Fibroblast of villous mesenchyme (primary cell): ENCODE data around the gene NDUFS6. TPM values are rescaled to one million over a fixed set of nuclear protein-coding genes. Genes with fewer than 3 reads are reported as not detected.

Experiments used
- DNase-seq: peaks from one replicate; pipeline ENCODE4 v3.0.0-alpha.2; 2010; ENCODE audit warnings: low read depth
- H3K4me3 ChIP-seq: 2 replicates; pipeline ENCODE4 v1.5.1; 2011; ENCODE audit warnings: low read depth, mild to moderate bottlenecking, low read length
- CTCF ChIP-seq: IDR thresholded peaks from 2 replicates; pipeline ENCODE4 v1.5.1; 2012; ENCODE audit warnings: low read depth, mild to moderate bottlenecking, low read length; ENCODE audit not compliant: insufficient read depth
- total RNA-seq: library from RNA; depleted of rRNA; stranded (reverse); fragments of >200 nt; gene quantifications from 2 replicates; pipeline ENCODE4 v1.2.3, GENCODE V29; 2012

Gene NDUFS6
- total RNA-seq, 1 donor: 22.9 TPM

GRCh38 chr5:1807451-1808185, 6.4 kb downstream of the NDUFS6 start:
- DNase-seq: no peak

GRCh38 chr5:1808439-1808838, 7.2 kb downstream of the NDUFS6 start:
- no peak overlapping the region for H3K4me3 ChIP-seq
- no peak for DNase-seq
- TF ChIP-seq CTCF: no peak

More at GRCh38 chr5:1807451-1808185, 6.4 kb downstream of the NDUFS6 start:
- TF ChIP-seq CTCF: no peak
- no peak overlapping the region for H3K4me3 ChIP-seq

DNA sequence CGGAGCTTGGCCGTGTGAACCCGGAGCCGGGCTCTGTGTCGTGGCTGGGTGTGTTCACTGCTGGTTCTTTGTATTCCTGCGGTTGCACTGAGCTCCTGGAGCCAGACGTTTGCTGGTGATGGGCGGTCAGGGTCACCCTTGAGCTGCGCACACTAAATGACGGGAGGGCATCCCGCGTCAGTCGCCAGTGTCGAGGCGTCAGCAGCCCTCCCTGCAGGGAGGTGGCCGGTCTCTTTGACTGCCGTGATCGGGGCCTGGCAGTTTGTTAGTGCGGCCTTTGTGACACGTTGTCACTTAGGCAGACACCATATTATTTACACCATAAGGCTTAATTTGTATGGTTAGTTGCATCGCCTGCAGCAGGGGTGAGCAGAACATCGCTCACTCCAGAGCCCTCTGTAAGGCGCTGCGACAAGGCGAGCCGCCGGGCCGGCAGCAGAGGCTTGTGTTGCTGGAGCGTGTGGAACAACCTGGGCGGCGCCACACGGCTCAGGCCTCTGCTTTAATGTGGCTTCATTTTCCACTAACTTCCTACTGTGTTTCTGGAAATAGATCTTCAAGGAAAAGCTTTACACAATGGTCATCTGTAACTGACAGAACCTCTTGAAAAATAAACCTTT, 8.3 kb downstream of the NDUFS6 start:
- no peak for TF ChIP-seq CTCF
- DNase-seq: no peak
- H3K4me3 ChIP-seq: no peak overlapping the region

DNA sequence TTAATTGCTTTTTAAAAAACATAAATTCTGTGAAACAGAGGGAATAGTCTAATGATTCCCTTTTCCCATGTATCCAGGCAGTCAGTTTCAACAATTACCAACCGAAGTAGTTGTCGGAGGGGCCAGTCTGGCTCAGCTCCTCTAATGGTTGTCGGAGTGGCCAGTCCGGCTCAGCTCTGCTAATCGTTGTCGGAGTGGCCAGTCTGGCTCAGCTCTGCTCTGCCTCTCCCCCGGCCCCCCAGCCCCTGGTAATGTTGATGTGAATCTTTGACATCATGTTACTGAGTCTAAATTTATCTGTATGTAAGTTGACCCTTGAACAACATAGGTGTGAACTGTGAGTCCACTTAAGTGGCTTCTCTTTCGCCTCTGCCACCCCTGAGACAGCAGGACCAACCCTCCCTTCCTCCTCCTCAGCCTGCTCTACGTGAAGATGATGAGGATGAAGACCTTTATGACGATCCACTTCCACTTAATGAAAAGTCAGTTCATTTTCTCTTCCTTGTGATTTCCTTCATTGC, 9.4 kb downstream of the NDUFS6 start:
- H3K4me3 ChIP-seq: no peak overlapping the region
- no peak for DNase-seq
- no peak for TF ChIP-seq CTCF

GRCh38 chr5:1814183-1815020, 13.2 kb downstream of the NDUFS6 start:
- no peak overlapping the region for H3K4me3 ChIP-seq
- no peak for DNase-seq
- TF ChIP-seq CTCF: no peak

GRCh38 chr5:1815071-1815786, 14.0 kb downstream of the NDUFS6 start:
- no peak for DNase-seq
- TF ChIP-seq CTCF: no peak

More at GRCh38 chr5:1815071-1815786, 14.0 kb downstream of the NDUFS6 start:
- H3K4me3 ChIP-seq: no peak overlapping the region
